HG03066 (cell line): ENCODE data around the gene LSM14B.
"Not testable (repeated sequence)": the region's sequence is repeated elsewhere in the genome, so short reads cannot be mapped to it uniquely, and the experiment has no call there.

Source experiments
- ATAC-seq: cut with Tn5 transposase; IDR thresholded peaks from one replicate; pipeline ENCODE4 v1.9.1; 2021; ENCODE audit warnings: low read depth; ENCODE audit not compliant: unreplicated experiment

The LSM14B gene

GRCh38 chr20:62111148-62111547 lies 11.1 kb upstream of the LSM14B start:
- ATAC-seq: no peak

GRCh38 chr20:62112368-62112767 lies 9.9 kb upstream of the LSM14B start:
- no peak for ATAC-seq

GRCh38 chr20:62114894-62115293 lies 7.4 kb upstream of the LSM14B start:
- no peak for ATAC-seq

GRCh38 chr20:62115800-62116407 lies 6.4 kb upstream of the LSM14B start:
- not testable (repeated sequence) for ATAC-seq

GRCh38 chr20:62116558-62117361 lies 5.5 kb upstream of the LSM14B start:
- no peak for ATAC-seq

GRCh38 chr20:62117362-62117646 lies 5.0 kb upstream of the LSM14B start:
- ATAC-seq: no peak

GRCh38 chr20:62117658-62118057 lies 4.6 kb upstream of the LSM14B start:
- no peak for ATAC-seq

- ATAC-seq: no peak
These were observed 3.9 kb upstream of the LSM14B start for GRCh38 chr20:62118113-62119043.

GRCh38 chr20:62119115-62119514 lies 3.2 kb upstream of the LSM14B start:
- no peak for ATAC-seq

GRCh38 chr20:62119591-62120364 lies 2.5 kb upstream of the LSM14B start:
- no peak for ATAC-seq

GRCh38 chr20:62120365-62120762 lies 1.9 kb upstream of the LSM14B start:
- ATAC-seq: no peak

GRCh38 chr20:62120990-62121775 lies 1.1 kb upstream of the LSM14B start:
- ATAC-seq: peak; percentile 17

- peak; percentile 3 for ATAC-seq
These were observed 577 bp downstream of the LSM14B start for GRCh38 chr20:62122654-62123449.

GRCh38 chr20:62123450-62124118 lies 1.3 kb downstream of the LSM14B start:
- ATAC-seq: no peak

GRCh38 chr20:62126141-62126540 lies 3.9 kb downstream of the LSM14B start:
- no peak for ATAC-seq

GRCh38 chr20:62127799-62128198 lies 5.5 kb downstream of the LSM14B start:
- no peak for ATAC-seq

- no peak for ATAC-seq
These were observed 6.2 kb downstream of the LSM14B start for GRCh38 chr20:62128502-62128901.

- no peak for ATAC-seq
These were observed 7.7 kb downstream of the LSM14B start for GRCh38 chr20:62129731-62130531.
